LNCaP clone FGC (cell line): ENCODE results near the gene NPC2.

Experiments used
- DNase-seq: peaks from one replicate; pipeline ENCODE4 v3.0.0-alpha.2; 2011; ENCODE audit warnings: low read depth
- H3K4me3 ChIP-seq: 2 replicates; pipeline ENCODE4 v1.5.1; 2011; ENCODE audit warnings: mild to moderate bottlenecking, low read depth, low read length, control low read depth
- TF ChIP-seq, protein P1 (sequence below): IDR thresholded peaks from 2 replicates; pipeline ENCODE4 v1.5.1; 2012; ENCODE audit warnings: mild to moderate bottlenecking; ENCODE audit not compliant: control insufficient read depth, insufficient read depth; ENCODE audit errors: extremely low read depth

NPC2 gene

DNA sequence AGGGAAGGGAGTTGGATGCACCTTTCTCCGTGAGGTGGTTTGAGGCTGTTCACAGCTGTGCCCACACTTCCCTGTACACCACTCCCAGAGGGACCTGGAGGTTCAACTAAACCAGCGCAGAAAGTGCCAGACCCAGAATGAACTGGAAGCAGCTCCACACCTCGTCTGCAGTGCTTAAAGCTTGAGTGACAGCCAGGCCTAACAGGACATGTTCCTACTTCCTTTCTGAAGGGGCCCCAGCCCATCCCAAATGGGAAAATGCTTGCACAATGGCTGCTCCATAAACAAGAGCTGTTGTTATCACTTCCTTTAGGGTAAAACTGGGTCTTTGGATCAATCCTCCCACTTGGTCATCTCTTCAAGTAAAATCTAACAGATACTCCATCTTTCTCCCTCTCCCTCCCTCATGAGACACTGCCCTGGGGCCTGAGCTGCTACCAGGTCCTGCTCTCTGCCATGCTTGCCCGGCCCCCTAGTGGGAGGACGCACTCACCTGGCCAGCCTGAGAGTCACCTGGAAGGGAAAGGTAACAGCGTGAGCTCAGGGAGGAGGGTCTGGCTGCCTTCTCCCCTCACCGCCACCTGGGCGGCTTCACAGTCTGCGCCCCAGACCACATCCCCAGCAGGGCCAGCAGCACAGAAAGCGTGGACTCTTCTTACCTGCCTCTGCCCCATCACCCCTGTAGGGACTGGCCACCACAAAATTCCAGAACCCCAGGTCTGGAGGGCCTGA is 33.9 kb upstream of the NPC2 start:
- no peak overlapping the region for H3K4me3 ChIP-seq
- TF ChIP-seq, protein P1, sequence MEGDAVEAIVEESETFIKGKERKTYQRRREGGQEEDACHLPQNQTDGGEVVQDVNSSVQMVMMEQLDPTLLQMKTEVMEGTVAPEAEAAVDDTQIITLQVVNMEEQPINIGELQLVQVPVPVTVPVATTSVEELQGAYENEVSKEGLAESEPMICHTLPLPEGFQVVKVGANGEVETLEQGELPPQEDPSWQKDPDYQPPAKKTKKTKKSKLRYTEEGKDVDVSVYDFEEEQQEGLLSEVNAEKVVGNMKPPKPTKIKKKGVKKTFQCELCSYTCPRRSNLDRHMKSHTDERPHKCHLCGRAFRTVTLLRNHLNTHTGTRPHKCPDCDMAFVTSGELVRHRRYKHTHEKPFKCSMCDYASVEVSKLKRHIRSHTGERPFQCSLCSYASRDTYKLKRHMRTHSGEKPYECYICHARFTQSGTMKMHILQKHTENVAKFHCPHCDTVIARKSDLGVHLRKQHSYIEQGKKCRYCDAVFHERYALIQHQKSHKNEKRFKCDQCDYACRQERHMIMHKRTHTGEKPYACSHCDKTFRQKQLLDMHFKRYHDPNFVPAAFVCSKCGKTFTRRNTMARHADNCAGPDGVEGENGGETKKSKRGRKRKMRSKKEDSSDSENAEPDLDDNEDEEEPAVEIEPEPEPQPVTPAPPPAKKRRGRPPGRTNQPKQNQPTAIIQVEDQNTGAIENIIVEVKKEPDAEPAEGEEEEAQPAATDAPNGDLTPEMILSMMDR: no peak
- DNase-seq: no peak

DNA sequence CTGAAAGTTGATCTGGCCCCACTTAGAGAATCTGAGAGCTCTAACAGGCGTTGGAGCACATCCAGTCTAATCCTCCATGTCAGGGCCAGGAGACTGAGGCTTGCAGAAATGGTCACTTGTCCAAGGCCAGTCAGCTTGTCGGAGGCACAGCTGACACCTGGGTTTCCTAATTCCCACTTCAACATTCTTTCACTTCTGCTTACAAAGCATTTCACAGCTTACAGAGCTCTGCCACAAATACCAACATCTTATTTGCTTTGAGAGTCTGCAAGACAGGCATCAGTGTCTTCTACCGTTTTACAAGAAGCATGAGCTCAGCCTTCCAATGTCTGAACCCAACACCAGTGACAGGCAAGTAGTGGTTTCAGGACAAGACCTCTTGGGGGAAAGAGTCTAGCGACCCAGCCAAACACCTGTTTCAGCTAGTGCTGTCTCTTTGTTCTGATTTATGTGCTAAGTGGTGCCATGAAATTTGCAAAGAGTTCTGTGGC is 32.3 kb upstream of the NPC2 start:
- no peak overlapping the region for H3K4me3 ChIP-seq
- DNase-seq: no peak
- TF ChIP-seq, protein P1: no peak

DNA sequence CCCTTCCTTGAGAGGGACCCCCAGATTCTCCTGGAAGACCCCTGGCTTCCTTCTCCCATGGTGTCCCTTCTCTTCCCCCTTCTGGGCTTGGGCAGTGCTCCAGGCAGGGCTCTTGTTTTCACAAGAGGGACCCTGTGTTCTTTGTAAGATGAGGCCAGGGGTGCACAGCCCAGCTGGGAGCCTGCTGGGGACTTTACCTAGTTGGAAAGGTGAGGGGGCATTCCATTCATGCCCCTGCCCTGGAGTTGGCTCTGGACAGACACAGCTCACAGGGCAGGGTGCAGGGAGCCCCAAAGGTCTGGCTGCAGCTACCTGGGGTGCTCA is 31.7 kb upstream of the NPC2 start:
- TF ChIP-seq, protein P1: no peak
- DNase-seq: no peak
- no peak overlapping the region for H3K4me3 ChIP-seq

DNA sequence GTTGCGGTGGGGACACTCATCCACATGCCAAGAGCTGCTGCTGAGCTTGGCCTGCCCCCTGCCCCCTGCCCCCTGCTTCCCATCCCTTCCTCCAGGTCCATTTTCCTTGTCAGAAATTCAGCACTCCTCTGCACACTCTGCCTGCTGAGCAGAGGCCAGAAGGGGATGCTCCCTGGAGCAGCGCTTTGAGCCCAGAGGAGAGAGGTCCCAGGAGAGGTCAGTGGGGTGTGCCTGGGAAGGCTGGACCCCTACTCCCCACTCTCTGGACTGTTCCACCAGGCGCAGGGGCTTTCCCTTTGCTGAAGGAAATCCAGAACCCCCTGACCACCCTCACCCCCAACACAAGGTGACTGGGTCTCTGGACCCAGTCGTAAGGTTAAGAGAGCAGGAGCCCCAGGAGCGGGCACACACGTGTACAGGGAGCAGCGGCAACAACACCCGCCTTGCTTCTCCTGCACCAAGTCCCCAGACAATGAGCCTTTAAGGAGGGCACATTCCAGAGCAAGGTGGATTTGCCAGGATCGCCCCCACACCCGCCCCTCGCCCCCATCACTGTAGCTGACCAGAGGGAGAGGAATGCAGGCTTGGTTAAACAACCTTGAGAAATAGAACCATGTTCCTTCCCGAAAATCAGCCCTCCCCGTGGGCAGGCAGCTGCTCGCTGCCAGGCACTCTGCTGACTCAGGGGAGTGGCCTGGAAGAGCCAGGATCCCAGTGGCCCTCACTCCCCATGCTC is 31.1 kb upstream of the NPC2 start:
- no peak for DNase-seq
- TF ChIP-seq, protein P1: no peak
- no peak overlapping the region for H3K4me3 ChIP-seq

DNA sequence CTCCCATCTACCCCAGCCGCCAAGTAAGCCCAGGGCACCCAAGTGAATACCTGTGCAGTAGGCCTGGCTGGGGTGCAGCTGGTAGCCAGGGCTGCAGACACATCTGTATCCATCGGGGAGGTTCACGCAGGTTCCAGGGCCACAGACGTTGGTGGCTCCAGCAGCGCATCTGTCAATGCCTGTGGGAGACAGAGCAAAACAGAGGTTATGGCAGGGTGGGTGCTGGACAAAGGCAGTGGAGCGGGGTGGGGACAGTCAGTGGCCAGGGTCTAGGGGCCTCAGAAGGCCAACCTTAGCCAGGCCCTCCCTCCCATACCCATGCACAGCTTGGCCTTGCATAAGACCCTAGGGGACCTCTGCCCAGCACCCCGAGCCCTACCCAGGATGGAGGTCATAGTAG is 29.6 kb upstream of the NPC2 start:
- no peak for DNase-seq
- TF ChIP-seq, protein P1: no peak
- H3K4me3 ChIP-seq: no peak overlapping the region

DNA sequence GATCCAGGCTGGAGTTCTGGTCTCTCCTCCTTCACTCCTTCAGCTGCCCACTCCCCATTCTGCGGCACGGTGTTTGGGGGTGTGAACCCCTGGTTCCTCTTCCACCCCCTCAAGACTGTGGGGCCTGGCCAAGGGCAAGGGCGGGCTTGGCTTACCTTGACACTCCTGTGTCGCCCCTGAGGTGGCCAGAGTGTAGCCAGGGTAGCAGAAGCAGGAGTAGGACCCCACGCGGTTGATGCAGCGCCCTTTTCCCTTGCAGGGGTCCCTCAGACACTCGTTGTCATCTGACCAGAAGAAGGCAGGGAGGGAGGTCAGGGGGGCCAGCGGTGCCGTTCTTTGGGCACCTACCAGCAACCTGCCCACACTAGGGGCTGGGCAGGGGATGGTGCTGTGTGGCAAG is 28.7 kb upstream of the NPC2 start:
- no peak for DNase-seq
- TF ChIP-seq, protein P1: no peak
- H3K4me3 ChIP-seq: no peak overlapping the region
